Stimulated activated effector memory CD8-positive, alpha-beta T cell treated with anti-CD3 and anti-CD28 coated beads, Interleukin-12 subunit alpha, Interleukin-12 subunit beta, amount 100 ng/mL, for 72 hours (primary cell): ENCODE measurements around the gene CSTF1.

Experiments
- ATAC-seq: fragments of 150-1000 bp; cut with Tn5 transposase; 2 replicates; pipeline ENCODE4 v1.10.0; 2021
- DNase-seq, 2 donors: peaks; one replicate each; pipeline ENCODE4 v3.0.0; 2021 to 2022; ENCODE audit warnings: low spot score in 2 of 2
- H3K27ac Mint-ChIP-seq: one replicate; pipeline ENCODE4 v1.8.0; 2022; ENCODE audit warnings: mild to moderate bottlenecking, mixed read lengths
- H3K36me3 Mint-ChIP-seq: one replicate; pipeline ENCODE4 v1.8.0; 2022; ENCODE audit warnings: mild to moderate bottlenecking, mixed read lengths
- H3K4me1 Mint-ChIP-seq: one replicate; pipeline ENCODE4 v1.8.0; 2022; ENCODE audit warnings: mixed read lengths
- H3K4me3 Mint-ChIP-seq: one replicate; pipeline ENCODE4 v1.8.0; 2022; ENCODE audit warnings: mild to moderate bottlenecking, mixed read lengths
- H3K9me3 Mint-ChIP-seq: one replicate; pipeline ENCODE4 v1.8.0; 2022; ENCODE audit warnings: mixed read lengths

CSTF1 gene

GRCh38 chr20:56440346-56441007 lies 48.0 kb downstream of the CSTF1 start:
- peak; percentile 75 for ATAC-seq
- peak overlapping the region; percentile 51 for H3K4me3 Mint-ChIP-seq
- peak; percentile 32 to 75 for DNase-seq
- H3K36me3 Mint-ChIP-seq = peaks cover 28% of the 10 kb centered on the region
- peaks cover 64% of the 10 kb centered on the region for H3K4me1 Mint-ChIP-seq
- no peaks in the 10 kb centered on the region for H3K9me3 Mint-ChIP-seq
- peak overlapping the region; percentile 87 for H3K27ac Mint-ChIP-seq

DNA sequence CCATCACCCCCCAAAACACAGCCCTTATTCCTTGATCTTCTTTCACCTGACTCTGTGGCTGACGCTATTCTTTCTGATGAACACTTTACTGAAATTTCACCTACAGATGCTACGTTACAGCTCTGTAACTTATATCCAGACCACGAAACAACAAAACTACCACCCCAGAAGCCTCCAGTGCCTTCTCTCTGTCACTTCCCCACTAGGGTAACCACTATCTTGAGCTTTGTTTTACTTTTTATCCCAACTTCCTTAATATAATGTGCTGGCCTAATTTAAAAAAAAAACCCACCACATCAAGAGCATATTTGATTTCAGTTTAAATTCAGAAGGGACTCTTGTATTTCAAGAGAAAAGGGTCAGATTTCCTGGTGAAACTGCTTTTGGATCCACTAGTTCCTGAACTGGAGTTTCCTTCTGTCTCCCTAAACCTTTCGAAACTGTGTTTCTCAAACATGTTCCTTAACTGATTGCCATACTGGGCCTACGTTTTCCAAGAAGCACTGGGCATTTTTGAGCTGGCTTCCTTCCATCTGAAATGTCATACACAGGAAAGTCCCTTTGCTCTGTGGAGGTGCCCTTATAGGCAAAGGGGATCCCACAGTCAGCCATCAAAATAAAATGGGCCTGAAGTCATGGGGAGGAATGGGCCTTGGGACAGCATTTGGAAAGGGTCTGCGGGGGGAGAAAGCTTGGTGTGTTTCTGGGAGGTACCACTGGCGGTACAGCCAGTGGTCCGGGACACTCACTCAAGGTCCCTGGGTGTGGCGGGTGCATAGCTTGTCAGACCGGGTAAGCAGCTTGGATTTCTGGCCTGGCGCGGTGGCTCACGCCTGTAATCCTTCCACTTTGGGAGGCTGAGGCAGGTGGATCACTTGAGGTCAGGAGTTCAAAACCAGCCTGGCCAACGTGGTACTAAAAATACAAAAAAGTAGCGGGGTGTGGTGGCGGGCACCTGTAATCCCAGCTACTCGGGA lies 50.2 kb downstream of the CSTF1 start:
- H3K4me3 Mint-ChIP-seq = peak overlapping the region; percentile 21
- no peak for ATAC-seq

DNA sequence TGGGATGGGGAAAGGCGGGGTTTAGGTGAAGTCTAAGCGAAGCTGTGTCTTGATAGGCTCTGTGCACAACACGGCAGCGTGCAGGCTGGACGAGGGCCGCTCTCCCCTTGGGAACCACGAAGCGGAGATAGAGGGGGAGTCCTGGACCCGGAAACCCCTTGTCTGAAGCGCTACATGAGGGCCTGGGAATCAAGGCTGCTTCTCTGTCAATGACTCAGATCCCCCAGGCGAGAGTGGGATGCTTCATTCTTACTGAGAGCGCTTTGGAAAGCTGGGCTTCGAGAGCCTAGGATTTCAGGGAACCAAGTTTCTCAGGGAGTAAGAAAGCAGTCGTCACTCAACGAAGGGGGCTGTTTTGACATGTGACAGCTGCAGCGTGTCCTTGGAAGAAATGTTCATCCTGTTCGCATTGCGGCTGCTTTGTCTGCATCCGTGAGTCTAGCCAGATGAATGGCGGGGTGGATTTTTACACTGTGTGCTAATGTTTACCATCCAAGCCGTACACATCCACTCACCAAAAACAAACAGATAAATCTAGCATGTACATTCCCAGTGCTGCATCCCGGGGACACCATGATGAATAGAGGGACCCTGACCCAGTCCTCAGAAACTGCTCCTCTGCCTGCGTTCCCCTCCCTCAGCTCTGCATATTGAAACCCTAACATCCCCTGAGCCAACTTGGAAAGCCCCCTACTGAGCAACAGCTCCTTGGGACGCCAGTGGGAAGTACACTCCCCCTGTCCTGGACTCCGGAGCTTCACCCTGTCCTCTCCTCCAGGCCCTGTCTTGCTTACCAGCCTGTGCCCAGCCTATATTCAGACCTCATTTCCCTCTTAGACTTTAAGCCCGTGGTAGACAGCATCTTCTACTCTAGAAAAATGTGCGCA lies 51.5 kb downstream of the CSTF1 start:
- peaks cover 45% of the 10 kb centered on the region for H3K36me3 Mint-ChIP-seq
- ATAC-seq = no peak
- no peak for DNase-seq
- peak overlapping the region; percentile 72 for H3K27ac Mint-ChIP-seq
- H3K9me3 Mint-ChIP-seq = no peaks in the 10 kb centered on the region
- peaks cover 42% of the 10 kb centered on the region for H3K4me1 Mint-ChIP-seq
- no peak overlapping the region for H3K4me3 Mint-ChIP-seq

More for the DNA sequence above, 50.2 kb downstream of the CSTF1 start:
- Mint-ChIP-seq H3K4me1 (peaks cover 54% of the 10 kb centered on the region), H3K36me3 (peaks cover 43% of the 10 kb centered on the region), H3K9me3 (no peaks in the 10 kb centered on the region), H3K27ac (peak overlapping the region; percentile 83)
- no peak for DNase-seq

- H3K27ac Mint-ChIP-seq = peak overlapping the region; percentile 69
- H3K9me3 Mint-ChIP-seq = no peaks in the 10 kb centered on the region
- H3K4me1 Mint-ChIP-seq = peaks cover 31% of the 10 kb centered on the region
Observed at GRCh38 chr20:56445130-56445529, 52.7 kb downstream of the CSTF1 start.

GRCh38 chr20:56445540-56445939 lies 53.1 kb downstream of the CSTF1 start:
- H3K27ac Mint-ChIP-seq = peak overlapping the region; percentile 69
- peaks cover 45% of the 10 kb centered on the region for H3K36me3 Mint-ChIP-seq

More at GRCh38 chr20:56445130-56445529, 52.7 kb downstream of the CSTF1 start:
- ATAC-seq (no peak), DNase-seq (no peak)
- Mint-ChIP-seq H3K36me3 (peaks cover 45% of the 10 kb centered on the region), H3K4me3 (no peak overlapping the region)

DNA sequence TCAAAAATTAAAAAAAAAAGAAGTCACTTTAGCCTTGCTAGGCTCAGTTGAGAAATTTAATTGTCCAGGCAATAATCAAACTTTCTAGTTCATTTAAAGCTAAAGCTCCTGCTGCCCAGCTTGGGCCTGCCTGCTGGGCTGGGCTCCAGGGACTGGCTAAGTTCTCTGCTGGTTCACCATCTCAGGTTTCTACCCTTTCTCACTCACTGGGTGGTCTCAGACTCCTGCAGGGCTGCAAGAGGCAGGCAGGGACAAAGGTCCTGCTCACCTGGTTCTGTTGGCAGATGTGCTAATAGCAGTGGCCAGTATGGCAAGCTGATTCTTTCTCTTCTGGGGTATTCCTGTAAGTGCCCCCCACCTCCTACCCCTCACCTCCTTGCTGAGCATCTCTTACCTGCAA lies 54.8 kb downstream of the CSTF1 start:
- Mint-ChIP-seq H3K4me3 (no peak overlapping the region), H3K27ac (peak overlapping the region; percentile 26), H3K4me1 (peaks cover 17% of the 10 kb centered on the region), H3K36me3 (peaks cover 62% of the 10 kb centered on the region), H3K9me3 (no peaks in the 10 kb centered on the region)
- DNase-seq (no peak), ATAC-seq (no peak)

More at GRCh38 chr20:56445540-56445939, 53.1 kb downstream of the CSTF1 start:
- ATAC-seq (no peak), DNase-seq (no peak)
- Mint-ChIP-seq H3K4me3 (no peak overlapping the region), H3K9me3 (no peaks in the 10 kb centered on the region), H3K4me1 (peaks cover 27% of the 10 kb centered on the region)

DNA sequence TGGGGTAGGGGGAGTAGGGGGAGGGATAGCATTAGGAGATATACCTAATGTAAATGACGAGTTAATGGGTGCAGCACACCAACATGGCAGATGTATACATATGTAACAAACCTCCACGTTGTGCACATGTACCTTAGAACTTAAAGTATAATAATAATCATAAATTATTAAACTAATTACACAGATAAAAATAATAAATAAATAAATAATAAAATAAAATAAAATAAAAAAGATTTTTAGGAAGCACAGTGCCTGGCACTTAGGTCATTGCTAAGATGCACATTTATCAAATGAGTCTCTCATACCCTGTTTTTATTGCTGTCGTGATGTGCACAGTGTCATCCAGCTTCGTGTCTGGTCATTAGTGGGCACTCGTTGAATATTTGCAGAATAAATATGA lies 57.0 kb downstream of the CSTF1 start:
- Mint-ChIP-seq H3K4me1 (peaks cover 16% of the 10 kb centered on the region), H3K36me3 (peaks cover 71% of the 10 kb centered on the region)
- no peak for ATAC-seq

GRCh38 chr20:56451056-56451765 lies 58.8 kb downstream of the CSTF1 start:
- H3K9me3 Mint-ChIP-seq = no peaks in the 10 kb centered on the region
- ATAC-seq (no peak), DNase-seq (no peak)
- H3K36me3 Mint-ChIP-seq = peaks cover 67% of the 10 kb centered on the region
- H3K4me3 Mint-ChIP-seq = no peak overlapping the region
- H3K27ac Mint-ChIP-seq = peak overlapping the region; percentile 65
- H3K4me1 Mint-ChIP-seq = peaks cover 19% of the 10 kb centered on the region

More for the DNA sequence above, 57.0 kb downstream of the CSTF1 start:
- no peak overlapping the region for H3K27ac Mint-ChIP-seq
- no peaks in the 10 kb centered on the region for H3K9me3 Mint-ChIP-seq
- DNase-seq = no peak
- H3K4me3 Mint-ChIP-seq = no peak overlapping the region

DNA sequence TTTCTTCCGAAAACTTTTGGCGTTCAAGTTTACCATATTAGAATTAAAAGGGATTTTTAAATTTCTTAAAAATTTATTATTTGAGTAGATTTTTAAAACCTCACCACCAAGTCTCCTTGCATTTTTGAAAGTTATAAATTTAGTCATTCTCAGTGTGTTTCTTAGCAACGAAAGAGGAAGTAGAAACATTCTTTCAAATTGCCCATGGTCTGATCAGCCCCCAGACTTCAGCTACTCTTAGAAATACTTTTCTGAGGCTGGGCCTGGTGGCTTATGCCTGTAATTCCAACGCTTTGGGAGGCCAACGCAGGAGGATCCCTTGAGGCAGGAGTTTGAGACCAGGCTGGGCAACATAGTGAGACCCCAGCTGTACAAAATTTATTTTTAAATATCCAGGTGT lies 60.9 kb downstream of the CSTF1 start:
- peaks cover 56% of the 10 kb centered on the region for H3K36me3 Mint-ChIP-seq
- no peak for ATAC-seq
- no peaks in the 10 kb centered on the region for H3K9me3 Mint-ChIP-seq

GRCh38 chr20:56454754-56455153 lies 62.3 kb downstream of the CSTF1 start:
- no peak for DNase-seq
- Mint-ChIP-seq H3K27ac (peak overlapping the region; percentile 92), H3K4me3 (peak overlapping the region; percentile 40)

More for the DNA sequence above, 60.9 kb downstream of the CSTF1 start:
- no peak for DNase-seq
- H3K4me3 Mint-ChIP-seq = peak overlapping the region; percentile 40
- H3K4me1 Mint-ChIP-seq = peaks cover 19% of the 10 kb centered on the region
- no peak overlapping the region for H3K27ac Mint-ChIP-seq

More at GRCh38 chr20:56454754-56455153, 62.3 kb downstream of the CSTF1 start:
- peaks cover 59% of the 10 kb centered on the region for H3K36me3 Mint-ChIP-seq
- H3K9me3 Mint-ChIP-seq = no peaks in the 10 kb centered on the region
- ATAC-seq = peak; percentile 99
- H3K4me1 Mint-ChIP-seq = peaks cover 23% of the 10 kb centered on the region
